NB4 (cell line): ENCODE measurements around the gene GPD1L.

Source experiments
- MYC ChIP-seq: IDR thresholded peaks from 2 replicates; pipeline ENCODE4 v1.6.1; 2011; ENCODE audit warnings: low read depth, low read length
- POLR2A ChIP-seq: IDR thresholded peaks from 2 replicates; pipeline ENCODE4 v1.6.1; 2011; ENCODE audit warnings: mild to moderate bottlenecking; ENCODE audit not compliant: insufficient read length; ENCODE audit errors: extremely low read depth
- TF ChIP-seq, protein P1 (sequence below): IDR thresholded peaks from one replicate; pipeline ENCODE4 v1.5.1; 2012; ENCODE audit warnings: low read depth, low read length
- TF ChIP-seq, protein P2 (sequence below): IDR thresholded peaks from 2 replicates; pipeline ENCODE4 v1.6.1; 2011; ENCODE audit warnings: low read depth, low read length

DNA sequence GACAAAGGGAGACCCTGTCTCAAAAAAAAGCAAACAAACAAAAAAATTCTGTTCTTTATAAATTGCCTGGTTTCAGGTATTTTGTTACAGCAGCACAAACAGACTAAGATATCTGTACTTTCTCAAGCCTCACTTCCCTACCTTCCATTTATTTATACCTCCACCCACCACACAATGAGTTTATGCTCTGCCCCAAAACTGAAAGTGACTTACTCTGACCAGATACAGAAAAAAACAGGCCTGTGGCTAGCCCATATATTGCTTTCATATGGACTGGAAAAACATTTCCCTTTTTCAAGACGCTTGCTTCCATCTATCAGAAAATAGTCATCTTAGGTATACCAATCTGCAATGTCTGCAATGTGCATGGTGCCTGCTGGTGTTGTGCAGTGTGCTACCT is 8.7 kb upstream of the GPD1L start:
- TF ChIP-seq, protein P1, sequence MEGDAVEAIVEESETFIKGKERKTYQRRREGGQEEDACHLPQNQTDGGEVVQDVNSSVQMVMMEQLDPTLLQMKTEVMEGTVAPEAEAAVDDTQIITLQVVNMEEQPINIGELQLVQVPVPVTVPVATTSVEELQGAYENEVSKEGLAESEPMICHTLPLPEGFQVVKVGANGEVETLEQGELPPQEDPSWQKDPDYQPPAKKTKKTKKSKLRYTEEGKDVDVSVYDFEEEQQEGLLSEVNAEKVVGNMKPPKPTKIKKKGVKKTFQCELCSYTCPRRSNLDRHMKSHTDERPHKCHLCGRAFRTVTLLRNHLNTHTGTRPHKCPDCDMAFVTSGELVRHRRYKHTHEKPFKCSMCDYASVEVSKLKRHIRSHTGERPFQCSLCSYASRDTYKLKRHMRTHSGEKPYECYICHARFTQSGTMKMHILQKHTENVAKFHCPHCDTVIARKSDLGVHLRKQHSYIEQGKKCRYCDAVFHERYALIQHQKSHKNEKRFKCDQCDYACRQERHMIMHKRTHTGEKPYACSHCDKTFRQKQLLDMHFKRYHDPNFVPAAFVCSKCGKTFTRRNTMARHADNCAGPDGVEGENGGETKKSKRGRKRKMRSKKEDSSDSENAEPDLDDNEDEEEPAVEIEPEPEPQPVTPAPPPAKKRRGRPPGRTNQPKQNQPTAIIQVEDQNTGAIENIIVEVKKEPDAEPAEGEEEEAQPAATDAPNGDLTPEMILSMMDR: no peak
- no peak for TF ChIP-seq POLR2A
- TF ChIP-seq, protein P2, sequence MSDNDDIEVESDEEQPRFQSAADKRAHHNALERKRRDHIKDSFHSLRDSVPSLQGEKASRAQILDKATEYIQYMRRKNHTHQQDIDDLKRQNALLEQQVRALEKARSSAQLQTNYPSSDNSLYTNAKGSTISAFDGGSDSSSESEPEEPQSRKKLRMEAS: no peak
- no peak for TF ChIP-seq MYC
